ENCODE data around the gene EAPP. TPM values are rescaled to one million over a fixed set of nuclear protein-coding genes. Genes with fewer than 3 reads are reported as not detected.
"Not testable (repeated sequence)": the region's sequence is repeated elsewhere in the genome, so short reads cannot be mapped to it uniquely, and the experiment has no call there.

EAPP gene
- total RNA-seq, 4 donors from 2014 or later: 55.2 to 63.3 (median 60.2) TPM

DNA sequence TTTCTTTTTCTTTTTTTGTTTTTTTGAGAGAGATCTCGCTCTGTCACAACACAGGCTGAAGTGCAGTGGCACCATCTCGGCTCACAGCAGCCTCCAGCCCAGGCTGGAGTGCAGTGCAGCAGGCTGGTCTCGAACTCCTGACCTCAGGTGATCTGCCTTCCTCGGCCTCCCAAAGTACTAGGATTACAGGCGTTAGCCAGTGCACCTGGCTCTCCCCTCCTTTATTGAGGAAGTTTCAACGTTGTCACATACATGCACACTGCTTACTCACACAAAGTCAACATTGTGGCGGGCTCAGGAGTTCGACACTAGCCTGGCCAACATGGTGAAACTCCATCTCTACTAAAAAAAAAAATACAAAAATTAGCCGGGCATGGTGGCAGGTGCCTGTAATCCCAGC is 32.0 kb downstream of the EAPP start:
- DNase-seq (ENCODE audit: low spot score in 2 of 2): no peak
- TF ChIP-seq POLR2A (IDR thresholded peaks at IDR 0.05): no peak
- no peak for TF ChIP-seq CTCF (IDR thresholded peaks at IDR 0.05)
- WGBS, 2 donors: 88 to 95% methylated on average over 9 of the region's 9 CpGs
- intact Hi-C loops (cut with DNase I; ENCODE audit: low total_unique reads): no loop called here
- H3K4me3 ChIP-seq (ENCODE audit: low read depth, poor library complexity, severe bottlenecking): no peak overlapping the region

GRCh38 chr14:34505124-34505491 is 34.4 kb downstream of the EAPP start:
- DNase-seq (ENCODE audit: low spot score in 2 of 2); H3K4me3 ChIP-seq (ENCODE audit: low read depth, poor library complexity, severe bottlenecking); intact Hi-C loops (cut with DNase I; ENCODE audit: low total_unique reads): not testable (repeated sequence)
- whole genome bisulfite sequencing, 2 donors: 88 to 97% methylated on average over 5 of the region's 5 CpGs

DNA sequence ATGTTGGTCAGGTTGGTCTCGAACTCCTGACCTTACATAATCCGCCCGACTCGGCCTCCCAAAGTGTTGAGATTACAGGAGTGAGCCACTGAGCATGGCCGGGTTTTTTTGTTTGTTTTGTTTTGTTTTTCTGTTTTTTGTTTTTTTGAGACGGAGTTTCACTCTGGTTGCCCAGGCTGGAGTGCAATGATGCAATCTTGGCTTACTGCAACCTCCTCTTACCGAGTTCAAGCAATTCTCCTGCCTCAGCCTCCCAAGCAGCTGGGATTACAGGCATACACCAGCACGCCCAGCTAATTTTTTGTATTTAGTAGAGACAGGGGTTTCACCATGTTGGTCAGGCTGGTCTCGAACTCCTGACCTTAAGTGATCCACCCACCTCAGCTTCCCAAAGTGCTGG is 35.5 kb downstream of the EAPP start:
- DNase-seq (ENCODE audit: low spot score in 2 of 2); H3K4me3 ChIP-seq (ENCODE audit: low read depth, poor library complexity, severe bottlenecking); intact Hi-C loops (cut with DNase I; ENCODE audit: low total_unique reads): not testable (repeated sequence)
- WGBS, 2 donors: 82 to 98% methylated on average over 9 of the region's 9 CpGs

GRCh38 chr14:34502545-34503225 is 36.8 kb downstream of the EAPP start:
- no peak overlapping the region for H3K4me3 ChIP-seq (ENCODE audit: low read depth, poor library complexity, severe bottlenecking)
- TF ChIP-seq CTCF (IDR thresholded peaks at IDR 0.05): no peak
- no peak for TF ChIP-seq POLR2A (IDR thresholded peaks at IDR 0.05)
- WGBS, 2 donors: 69 to 73% methylated on average over 2 of the region's 2 CpGs
- no peak for DNase-seq (ENCODE audit: low spot score in 2 of 2)
- intact Hi-C loops (cut with DNase I; ENCODE audit: low total_unique reads): no loop called here

GRCh38 chr14:34502001-34502400 is 37.5 kb downstream of the EAPP start:
- WGBS, 2 donors: 76 to 82% methylated on average over 2 of the region's 2 CpGs
- TF ChIP-seq CTCF (IDR thresholded peaks at IDR 0.05) (no peak), POLR2A (IDR thresholded peaks at IDR 0.05) (no peak)
- H3K4me3 ChIP-seq (ENCODE audit: low read depth, poor library complexity, severe bottlenecking): no peak overlapping the region
- DNase-seq (ENCODE audit: low spot score in 2 of 2): no peak
- intact Hi-C loops (cut with DNase I; ENCODE audit: low total_unique reads): no loop called here

- TF ChIP-seq CTCF (IDR thresholded peaks at IDR 0.05) (no peak), POLR2A (IDR thresholded peaks at IDR 0.05) (no peak)
- intact Hi-C loops (cut with DNase I; ENCODE audit: low total_unique reads): no loop called here
- WGBS, 2 donors: 90 to 95% methylated on average over 4 to 5 of the region's 5 CpGs
Measured at GRCh38 chr14:34501004-34501580, 38.4 kb downstream of the EAPP start.

More at GRCh38 chr14:34501004-34501580, 38.4 kb downstream of the EAPP start:
- DNase-seq (ENCODE audit: low spot score in 2 of 2): no peak
- H3K4me3 ChIP-seq (ENCODE audit: low read depth, poor library complexity, severe bottlenecking): no peak overlapping the region
